B cell (primary cell): ENCODE data around the gene PSMA2. TPM values are rescaled to one million over a fixed set of nuclear protein-coding genes. Genes with fewer than 3 reads are reported as not detected.

Experiments used
- ATAC-seq: fragments of 200-7000 bp; cut with Tn5 transposase; one replicate; pipeline ENCODE4 v1.10.0; 2021; ENCODE audit warnings: low read depth, mild to moderate bottlenecking, moderate number of reproducible peaks, moderate library complexity
- CTCF ChIA-PET: fragments of 350-600 bp; sonication (Branson Sonifier 250); formaldehyde crosslinking; loops from one replicate; lab custom pipeline; 2021; ENCODE audit warnings: antibody characterized with exemption, inconsistent platforms; lab: Charles Lee
- POLR2A ChIA-PET: fragments of 350-600 bp; sonication (Branson Sonifier 250); formaldehyde crosslinking; loops from one replicate; lab custom pipeline; 2021; ENCODE audit warnings: antibody characterized with exemption; lab: Charles Lee
- DNase-seq: peaks from one replicate; pipeline ENCODE4 v3.0.0; 2013
- H2AFZ ChIP-seq: 2 replicates; pipeline ENCODE4 v1.6.1; 2012; ENCODE audit warnings: mild to moderate bottlenecking, low read depth, low read length; ENCODE audit not compliant: insufficient read depth, poor library complexity, severe bottlenecking
- H3K27ac ChIP-seq, 2 donors: 1 replicate in 1 of 2; 2 replicates in 1 of 2; pipeline ENCODE4 v1.5.1; 2012 to 2013; ENCODE audit warnings: low read length in 2 of 2, mild to moderate bottlenecking in 2 of 2, moderate library complexity in 1 of 2
- H3K27me3 ChIP-seq, 4 experiments: fragments of 200-600 bp in 1 of 4; sonication (generic) in 1 of 4; replicated peaks in 1 of 4; 1 replicate in 2 of 4; 2 replicates in 2 of 4; pipeline versions ENCODE4 v1.6.1 to v1.7.0; 2013 to 2016; ENCODE audit warnings: low read length in 3 of 4, mild to moderate bottlenecking in 2 of 4, mixed read lengths in 1 of 4, moderate library complexity in 1 of 4; ENCODE audit not compliant: insufficient read depth in 4 of 4, control insufficient read depth in 3 of 4; ENCODE audit errors: control extremely low read depth in 1 of 4
- H3K36me3 ChIP-seq, 2 experiments: replicated peaks in 1 of 2; 1 replicate in 1 of 2; 2 replicates in 1 of 2; pipeline versions ENCODE4 v1.6.1 to v1.7.1; 2013; ENCODE audit warnings: low read length in 1 of 2; ENCODE audit not compliant: insufficient read depth in 2 of 2, control insufficient read depth in 1 of 2; ENCODE audit errors: control extremely low read depth in 1 of 2, extremely low read depth in 1 of 2
- H3K4me1 ChIP-seq, 2 donors: fragments of 200-600 bp in 1 of 2; sonication (generic) in 1 of 2; 1 replicate in 1 of 2; 2 replicates in 1 of 2; pipeline versions ENCODE4 v1.5.1 to v1.6.1; 2013 to 2017; ENCODE audit warnings: low read length in 2 of 2; ENCODE audit not compliant: control insufficient read depth in 2 of 2, insufficient read depth in 2 of 2
- H3K4me2 ChIP-seq: replicated peaks from 2 replicates; pipeline ENCODE3; 2012; ENCODE audit warnings: mild to moderate bottlenecking, low read depth, low read length; ENCODE audit not compliant: poor library complexity, severe bottlenecking
- H3K4me3 ChIP-seq, 5 experiments: fragments of 200-600 bp in 1 of 5; sonication (generic) in 1 of 5; 1 replicate in 3 of 5; 2 replicates in 2 of 5; pipeline versions ENCODE4 v1.5.1 to v1.7.0; 2011 to 2016; ENCODE audit warnings: low read length in 4 of 5, mild to moderate bottlenecking in 4 of 5, low read depth in 2 of 5, control low read depth in 1 of 5, moderate library complexity in 1 of 5; ENCODE audit not compliant: insufficient read depth in 1 of 5; ENCODE audit errors: control extremely low read depth in 1 of 5, extremely low read depth in 1 of 5
- H3K79me2 ChIP-seq: fragments of 200-600 bp; sonication (generic); one replicate; pipeline ENCODE4 v1.6.0; 2016; ENCODE audit warnings: low read length; ENCODE audit not compliant: control insufficient read depth, insufficient read depth
- H3K9ac ChIP-seq: fragments of 200-600 bp; sonication (generic); 2 replicates; pipeline ENCODE4 v1.6.1; 2017; ENCODE audit warnings: mild to moderate bottlenecking, low read length, moderate library complexity
- H3K9me3 ChIP-seq, 3 donors: one replicate each; pipeline versions ENCODE4 v1.6.1 to v1.7.1; 2013; ENCODE audit warnings: low read length in 2 of 3; ENCODE audit not compliant: control insufficient read depth in 2 of 3, insufficient read depth in 1 of 3; ENCODE audit errors: control extremely low read depth in 1 of 3
- H4K20me1 ChIP-seq: 2 replicates; pipeline ENCODE4 v1.6.0; 2012; ENCODE audit warnings: mild to moderate bottlenecking, low read length; ENCODE audit not compliant: insufficient read depth, control insufficient read depth, poor library complexity, severe bottlenecking
- H3K27ac Mint-ChIP-seq: one replicate; pipeline ENCODE4 v1.8.0; 2021; ENCODE audit warnings: mixed read lengths
- H3K27me3 Mint-ChIP-seq: one replicate; pipeline ENCODE4 v1.8.0; 2021; ENCODE audit warnings: mixed read lengths
- H3K4me1 Mint-ChIP-seq: one replicate; pipeline ENCODE4 v1.8.0; 2021; ENCODE audit warnings: mixed read lengths
- H3K4me3 Mint-ChIP-seq: one replicate; pipeline ENCODE4 v1.8.0; 2021; ENCODE audit warnings: mixed read lengths
- H3K9me3 Mint-ChIP-seq: one replicate; pipeline ENCODE4 v1.8.0; 2022; ENCODE audit warnings: mixed read lengths; ENCODE audit not compliant: insufficient read depth
- CTCF ChIP-seq: fragments of 200-600 bp; IDR thresholded peaks from one replicate; pipeline ENCODE4 v1.8.0; 2022; ENCODE audit warnings: antibody characterized with exemption, mild to moderate bottlenecking
- EZH2 ChIP-seq: IDR thresholded peaks from 2 replicates; pipeline ENCODE4 v1.6.1; 2012; ENCODE audit warnings: borderline replicate concordance, low read depth, mild to moderate bottlenecking, moderate library complexity, low read length; ENCODE audit not compliant: insufficient read depth, poor library complexity, severe bottlenecking
- WGBS: methylation state at CpG from one replicate; pipeline ENCODE4 v1.1.5; 2013; ENCODE audit warnings: missing lambda C conversion rate; ENCODE audit not compliant: insufficient coverage; 5-methylcytosine and 5-hydroxymethylcytosine counted together
- intact Hi-C: fragments of 100-400 bp; cut with micrococcal nuclease; formaldehyde crosslinking; loops from one replicate; pipeline ENCODE4 v1.10.0; 2022
- polyA plus RNA-seq: library from polyadenylated mRNA; depleted of rRNA; stranded (reverse); fragments of >200 nt; gene quantifications from 2 replicates; pipeline ENCODE4 v1.2.3, GENCODE V29; 2012
- total RNA-seq, 2 donors: library from RNA; stranded (reverse); fragments of 120-200 nt in 1 of 2; gene quantifications; 1 replicate in 1 of 2; 2 replicates in 1 of 2; pipeline versions ENCODE4 v1.2.3 to v1.2.4, GENCODE V29; 2013 to 2022

PSMA2 gene
- total and polyA plus RNA-seq, 2 donors (not counting 1 experiment from before 2014, with no cell fraction given), result 26.3 to 47.8 TPM

- Mint-ChIP-seq H3K9me3 (no peaks in the 10 kb centered on the region), H3K27ac (no peak overlapping the region), H3K27me3 (peaks cover 20% of the 10 kb centered on the region)
Observed at GRCh38 chr7:42960762-42961161, 28.8 kb upstream of the PSMA2 start.

GRCh38 chr7:42959549-42959948 lies 27.6 kb upstream of the PSMA2 start:
- Mint-ChIP-seq H3K4me1 (no peaks in the 10 kb centered on the region), H3K4me3 (no peak overlapping the region), H3K9me3 (no peaks in the 10 kb centered on the region), H3K27ac (no peak overlapping the region), H3K27me3 (peaks cover 15% of the 10 kb centered on the region)
- ChIA-PET CTCF (no interaction called here), POLR2A (no interaction called here)
- Histone ChIP-seq H3K4me3 (no peak overlapping the region), H3K4me2 (no peak overlapping the region), H3K9ac (no peak overlapping the region), H3K27me3 (peaks cover 0 to 9% (median 0%) of the 10 kb centered on the region in 4 experiments), H3K4me1 (no peaks in the 10 kb centered on the region), H3K36me3 (no peaks in the 10 kb centered on the region), H3K9me3 (peaks cover 0 to 10% (median 0%) of the 10 kb centered on the region in 3 donors), H3K79me2 (no peaks in the 10 kb centered on the region), H2AFZ (no peak overlapping the region), H3K27ac (no peak overlapping the region), H4K20me1 (no peaks in the 10 kb centered on the region)
- intact Hi-C loops, result no loop called here
- no peak for TF ChIP-seq CTCF
- no CpG with 5 or more reads among the region's 2 CpGs for WGBS
- DNase-seq (no peak), ATAC-seq (no peak)

More at GRCh38 chr7:42960762-42961161, 28.8 kb upstream of the PSMA2 start:
- Histone ChIP-seq H3K79me2 (no peaks in the 10 kb centered on the region), H3K36me3 (no peaks in the 10 kb centered on the region), H3K4me1 (no peaks in the 10 kb centered on the region), H3K4me3 (no peak overlapping the region), H3K4me2 (no peak overlapping the region), H4K20me1 (no peaks in the 10 kb centered on the region), H3K9ac (no peak overlapping the region), H2AFZ (no peak overlapping the region), H3K27me3 (peaks cover 0 to 14% (median 0%) of the 10 kb centered on the region in 4 experiments), H3K9me3 (peaks cover 0 to 8% (median 0%) of the 10 kb centered on the region in 3 donors), H3K27ac (no peak overlapping the region)
- WGBS, result 42% methylated on average over 2 of the region's 2 CpGs
- Mint-ChIP-seq H3K4me3 (no peak overlapping the region), H3K4me1 (no peaks in the 10 kb centered on the region)
- ChIA-PET POLR2A (no interaction called here), CTCF (interaction anchor here (1.4 kb wide), 1 partner anchor 20 kb away, joined by 3 read pairs; no protein-coding TSS in a partner anchor)
- intact Hi-C loops, result no loop called here
- ATAC-seq (no peak), DNase-seq (no peak)
- TF ChIP-seq EZH2 (no peak), CTCF (no peak)
